Measurements from ENCODE around the gene YWHAE.
A peak's percentile ranks its signal among the peaks of the same experiment; 100 is the strongest.
"Not testable (repeated sequence)": the region's sequence is repeated elsewhere in the genome, so short reads cannot be mapped to it uniquely, and the experiment has no call there.

YWHAE gene

GRCh38 chr17:1399679-1400512 lies at the start of gene YWHAE:
Gene YWHAE (minus strand): TSS chr17:1400222. CDS start chr17:1400110, 112 bp downstream.
- DNase-seq = peak; percentile 98

- DNase-seq = no peak
Measured at GRCh38 chr17:1449412-1449967, 49.5 kb upstream of the YWHAE start.

DNA sequence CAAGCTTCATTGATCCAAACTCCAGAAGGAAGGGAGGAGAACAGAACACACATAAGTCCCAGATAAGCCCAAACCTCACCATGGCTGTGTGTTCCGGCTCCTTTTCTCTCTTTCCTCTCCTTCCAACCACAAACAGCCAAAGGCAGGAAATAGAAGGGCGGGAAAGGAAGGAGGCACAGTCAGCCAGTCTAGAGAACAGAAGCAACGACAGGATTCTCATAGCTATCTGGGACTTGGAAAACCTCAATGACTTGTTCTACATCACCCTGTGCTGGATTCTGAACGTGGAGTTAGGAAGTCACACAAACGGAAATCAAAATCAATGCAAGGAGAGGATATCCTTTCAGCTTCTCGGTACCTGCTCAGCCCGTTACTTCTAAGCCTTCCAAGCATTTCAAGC lies 47.0 kb upstream of the YWHAE start:
- no peak for DNase-seq

GRCh38 chr17:1446201-1446600 lies 46.2 kb upstream of the YWHAE start:
- DNase-seq = no peak

- not testable (repeated sequence) for DNase-seq
Measured at GRCh38 chr17:1445695-1446094, 45.7 kb upstream of the YWHAE start.

GRCh38 chr17:1442721-1443120 lies 42.7 kb upstream of the YWHAE start:
- not testable (repeated sequence) for DNase-seq

GRCh38 chr17:1442187-1442586 lies 42.2 kb upstream of the YWHAE start:
- DNase-seq = no peak

GRCh38 chr17:1440921-1441320 lies 40.9 kb upstream of the YWHAE start:
- no peak for DNase-seq

DNA sequence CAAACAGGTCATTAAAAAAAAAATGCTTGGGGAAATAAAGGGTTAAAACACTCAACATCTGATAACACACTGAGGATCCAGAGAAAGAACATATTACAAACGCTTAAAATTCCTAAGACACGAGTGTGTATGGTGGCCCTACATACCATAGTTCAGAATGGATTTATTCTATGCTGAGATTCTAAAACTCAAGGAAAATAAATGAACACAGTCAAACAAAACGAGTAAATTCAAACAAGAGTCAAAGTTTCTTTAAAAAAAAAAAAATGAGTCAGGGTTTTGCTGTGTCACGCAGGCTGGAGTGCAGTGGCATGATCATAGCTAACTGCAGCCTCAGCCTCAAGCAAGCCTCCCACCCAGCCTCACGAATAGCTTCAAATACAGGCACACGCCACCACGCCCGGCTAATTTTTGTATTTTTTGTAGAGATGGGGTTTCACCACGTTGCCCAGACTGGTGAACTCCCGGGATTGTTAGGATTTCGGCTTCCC lies 38.6 kb upstream of the YWHAE start:
- DNase-seq = no peak

- DNase-seq = no peak
Measured at GRCh38 chr17:1435326-1435725, 35.3 kb upstream of the YWHAE start.

GRCh38 chr17:1434150-1434549 lies 34.1 kb upstream of the YWHAE start:
- no peak for DNase-seq

GRCh38 chr17:1431631-1432104 lies 31.6 kb upstream of the YWHAE start:
- peak; percentile 56 for DNase-seq

DNA sequence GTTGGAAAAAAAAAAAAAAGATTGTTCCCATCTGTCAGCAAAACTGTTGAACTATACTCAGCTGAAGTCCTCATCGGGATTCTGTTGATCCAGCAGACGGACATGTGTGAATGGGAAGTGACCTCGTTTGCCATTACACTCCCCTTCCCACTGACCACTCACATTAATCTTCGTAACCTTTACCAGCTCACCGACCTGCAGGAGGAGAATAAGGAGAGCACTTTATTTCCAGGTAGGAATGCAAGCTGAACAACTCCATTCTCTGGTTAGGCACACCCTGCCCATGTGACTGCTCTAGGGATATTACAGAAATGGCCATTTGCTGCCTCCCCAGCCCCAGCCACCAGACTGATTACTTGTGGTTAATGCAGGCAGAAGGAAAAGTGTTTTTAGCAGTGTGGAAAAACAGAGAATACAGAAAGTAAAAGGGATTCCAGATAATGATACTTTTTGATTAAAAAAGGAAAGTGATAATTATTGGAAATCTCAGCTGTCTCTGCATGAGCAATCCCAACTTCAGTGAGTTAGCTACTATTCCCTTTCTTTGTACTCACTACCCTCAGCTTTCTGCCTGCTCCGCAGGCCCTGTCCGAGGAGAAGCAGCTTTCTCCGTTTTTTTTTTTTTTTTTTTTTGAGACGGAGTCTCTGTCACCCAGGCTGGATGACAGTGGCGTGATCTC lies 23.6 kb upstream of the YWHAE start:
- DNase-seq = no peak

GRCh38 chr17:1422885-1423284 lies 22.9 kb upstream of the YWHAE start:
- no peak for DNase-seq

DNA sequence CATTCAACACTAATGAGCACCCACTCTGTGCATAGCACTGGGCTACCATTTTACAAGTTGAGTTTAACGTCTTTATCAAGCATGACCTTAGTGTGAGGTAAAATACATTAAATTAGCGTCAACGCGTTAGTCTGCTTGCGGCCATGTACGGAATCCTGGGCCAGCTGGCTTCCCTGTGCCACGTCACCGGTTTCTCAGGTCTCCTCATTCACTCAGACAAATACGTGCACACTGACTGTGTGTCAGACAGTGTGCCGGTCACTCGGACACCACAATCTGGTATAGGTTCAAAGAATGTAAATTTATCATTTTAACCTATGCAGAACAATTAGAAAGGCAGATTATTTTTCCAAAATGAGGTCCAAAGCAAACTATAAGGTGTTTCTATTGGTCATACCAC lies 21.4 kb upstream of the YWHAE start:
- no peak for DNase-seq

GRCh38 chr17:1420981-1421380 lies 21.0 kb upstream of the YWHAE start:
- no peak for DNase-seq

- DNase-seq = no peak
Measured at GRCh38 chr17:1420163-1420562, 20.1 kb upstream of the YWHAE start.

- DNase-seq = not testable (repeated sequence)
Measured at GRCh38 chr17:1418476-1418875, 18.5 kb upstream of the YWHAE start.

DNA sequence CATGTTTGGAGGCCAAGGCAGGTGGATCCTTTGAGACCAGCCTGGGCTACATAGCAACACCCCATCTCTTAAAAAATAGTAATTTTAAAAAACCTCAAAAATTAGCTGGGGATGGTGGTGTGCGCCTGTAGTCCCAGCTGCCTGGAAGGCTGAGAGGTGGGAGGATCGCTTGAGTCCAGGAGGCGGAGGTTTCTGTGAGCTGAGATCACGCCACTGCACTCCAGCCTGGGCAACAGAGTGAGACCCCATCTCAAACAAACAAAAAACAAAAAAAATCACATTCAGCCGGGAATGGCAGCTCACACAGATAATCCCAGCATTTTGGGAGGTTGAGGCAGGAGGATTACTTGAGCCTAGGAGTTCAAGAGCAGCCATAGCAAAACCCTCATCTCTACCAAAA lies 16.4 kb upstream of the YWHAE start:
- DNase-seq = no peak

DNA sequence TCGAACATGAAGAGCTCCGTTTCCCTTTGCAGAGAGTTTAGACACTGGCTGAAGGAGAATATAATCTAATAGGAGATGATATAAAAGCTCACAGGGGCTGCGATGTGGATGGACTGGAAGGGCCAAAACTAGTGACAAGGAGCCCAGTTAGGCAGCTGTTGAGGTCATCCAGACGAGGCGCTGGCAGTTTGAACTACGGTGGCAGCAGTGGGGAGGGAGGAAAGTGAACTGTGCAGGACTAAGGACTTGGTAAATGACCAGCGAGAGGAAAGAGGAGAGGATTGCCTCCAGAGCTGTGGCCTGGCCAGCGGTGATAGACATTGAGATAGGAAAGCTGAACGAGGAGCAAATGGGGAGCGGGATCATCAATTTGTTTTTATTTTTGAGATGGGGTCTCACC lies 14.6 kb upstream of the YWHAE start:
- no peak for DNase-seq

GRCh38 chr17:1414001-1414574 lies 14.1 kb upstream of the YWHAE start:
- no peak for DNase-seq

GRCh38 chr17:1413281-1413791 lies 13.3 kb upstream of the YWHAE start:
- DNase-seq = no peak
